Measurements from ENCODE around the gene ACP4. TPM values are rescaled to one million over a fixed set of nuclear protein-coding genes. Genes with fewer than 3 reads are reported as not detected.

The ACP4 gene
- polyA plus RNA-seq, 3 donors = not detected

DNA sequence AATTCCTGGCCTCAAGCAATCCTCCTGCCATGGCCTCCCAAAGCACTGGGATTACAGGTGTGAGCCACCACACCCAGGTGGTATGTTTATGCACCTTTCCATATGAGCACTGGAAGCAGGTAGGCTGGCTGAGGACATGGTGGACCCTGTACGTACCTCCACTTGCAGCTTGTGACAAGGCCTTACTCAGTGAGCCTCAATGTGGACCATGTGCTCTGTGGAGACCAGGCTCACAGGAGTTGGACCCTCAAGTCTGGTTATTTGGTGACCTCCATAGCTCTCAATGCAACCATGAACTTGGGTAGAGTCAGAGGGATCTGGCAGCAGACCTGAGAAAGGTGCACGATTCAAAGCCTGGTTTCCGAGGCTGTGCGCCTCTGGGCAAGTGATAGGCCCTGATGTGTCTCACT is 5.5 kb downstream of the ACP4 start:
- peaks cover 18 to 43% of the 10 kb centered on the region in 2 donors for H3K36me3 Mint-ChIP-seq
- peaks cover 18 to 29% of the 10 kb centered on the region in 2 donors for H3K36me3 ChIP-seq (replicated peaks in 1 of 2; ENCODE audit: control insufficient read depth in 1 of 2, insufficient read depth in 2 of 2, low read length in 2 of 2)
- no peak overlapping the region for H3K4me3 Mint-ChIP-seq
- peaks cover 2% of the 10 kb centered on the region for H3K4me1 Mint-ChIP-seq
- H3K27ac ChIP-seq (ENCODE audit: low read depth in 1 of 2, low read length in 2 of 2) = no peak overlapping the region
- no peak overlapping the region for H3K9ac ChIP-seq (ENCODE audit: insufficient read depth, low read length, poor library complexity, severe bottlenecking)
- no peaks in the 10 kb centered on the region for H3K9me3 ChIP-seq (replicated peaks in 1 of 2; ENCODE audit: control insufficient read depth in 1 of 2, insufficient read depth in 1 of 2, low read length in 2 of 2)
- no peaks in the 10 kb centered on the region for H3K27me3 ChIP-seq (ENCODE audit: control insufficient read depth in 2 of 2, insufficient read depth in 2 of 2, low read length in 2 of 2)
- H3K9me3 Mint-ChIP-seq = no peaks in the 10 kb centered on the region
- H2AFZ ChIP-seq (ENCODE audit: insufficient read depth, low read depth, low read length, poor library complexity, severe bottlenecking) = no peak overlapping the region
- no peaks in the 10 kb centered on the region for H4K20me1 ChIP-seq (ENCODE audit: insufficient read depth, low read length)
- no peaks in the 10 kb centered on the region for H3K4me1 ChIP-seq (ENCODE audit: control insufficient read depth in 1 of 2, insufficient read depth in 2 of 2, low read length in 2 of 2)
- DNase-seq = no peak
- peak overlapping the region in 1 of 7 donors; percentile 24 for H3K27ac Mint-ChIP-seq
- no peak overlapping the region for H3K4me3 ChIP-seq (replicated peaks in 1 of 3; ENCODE audit: low read depth in 2 of 3, low read length in 3 of 3)
- no peak overlapping the region for H3K4me2 ChIP-seq (replicated peaks; ENCODE audit: extremely low read depth, low read length, poor library complexity, severe bottlenecking)
- WGBS (ENCODE audit: insufficient coverage) = 94% methylated on average over 4 of the region's 4 CpGs
- peaks cover 0 to 2% (median 0%) of the 10 kb centered on the region in 3 donors for H3K27me3 Mint-ChIP-seq (ENCODE audit: low read depth in 3 of 3)
- peaks cover 18% of the 10 kb centered on the region for H3K79me2 ChIP-seq (ENCODE audit: insufficient read depth, low read length)
- TF ChIP-seq, protein P1, sequence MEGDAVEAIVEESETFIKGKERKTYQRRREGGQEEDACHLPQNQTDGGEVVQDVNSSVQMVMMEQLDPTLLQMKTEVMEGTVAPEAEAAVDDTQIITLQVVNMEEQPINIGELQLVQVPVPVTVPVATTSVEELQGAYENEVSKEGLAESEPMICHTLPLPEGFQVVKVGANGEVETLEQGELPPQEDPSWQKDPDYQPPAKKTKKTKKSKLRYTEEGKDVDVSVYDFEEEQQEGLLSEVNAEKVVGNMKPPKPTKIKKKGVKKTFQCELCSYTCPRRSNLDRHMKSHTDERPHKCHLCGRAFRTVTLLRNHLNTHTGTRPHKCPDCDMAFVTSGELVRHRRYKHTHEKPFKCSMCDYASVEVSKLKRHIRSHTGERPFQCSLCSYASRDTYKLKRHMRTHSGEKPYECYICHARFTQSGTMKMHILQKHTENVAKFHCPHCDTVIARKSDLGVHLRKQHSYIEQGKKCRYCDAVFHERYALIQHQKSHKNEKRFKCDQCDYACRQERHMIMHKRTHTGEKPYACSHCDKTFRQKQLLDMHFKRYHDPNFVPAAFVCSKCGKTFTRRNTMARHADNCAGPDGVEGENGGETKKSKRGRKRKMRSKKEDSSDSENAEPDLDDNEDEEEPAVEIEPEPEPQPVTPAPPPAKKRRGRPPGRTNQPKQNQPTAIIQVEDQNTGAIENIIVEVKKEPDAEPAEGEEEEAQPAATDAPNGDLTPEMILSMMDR (IDR thresholded peaks at IDR 0.05) = no peak
- intact Hi-C loops (cut with micrococcal nuclease) = no loop called here

DNA sequence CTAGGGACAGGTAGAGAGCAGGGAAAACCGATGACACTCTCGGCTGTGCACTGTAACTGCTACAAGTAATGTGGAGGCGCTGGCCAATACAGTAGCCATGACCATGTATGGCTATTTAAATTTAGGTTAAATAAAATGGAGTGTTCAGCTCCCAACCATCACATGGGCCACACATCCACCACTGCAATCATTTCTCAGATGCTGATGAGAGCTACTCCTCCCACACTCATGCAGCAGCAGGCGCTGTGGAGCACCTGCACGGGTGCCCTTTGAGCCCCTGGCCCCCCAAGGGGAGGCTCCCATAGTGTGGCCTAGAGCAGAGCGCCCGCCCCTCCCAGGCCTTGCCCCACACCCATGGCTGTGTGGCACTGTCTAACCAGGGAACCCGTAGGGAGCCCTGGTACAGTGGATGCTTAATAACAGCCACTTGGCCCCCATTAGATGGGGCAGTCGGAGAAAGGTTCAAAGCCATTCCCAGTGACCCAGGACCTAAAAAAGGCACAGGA is 6.0 kb downstream of the ACP4 start:
- Histone ChIP-seq H3K27ac (ENCODE audit: low read depth in 1 of 2, low read length in 2 of 2) (no peak overlapping the region), H3K9me3 (replicated peaks in 1 of 2; ENCODE audit: control insufficient read depth in 1 of 2, insufficient read depth in 1 of 2, low read length in 2 of 2) (no peaks in the 10 kb centered on the region), H3K4me3 (replicated peaks in 1 of 3; ENCODE audit: low read depth in 2 of 3, low read length in 3 of 3) (no peak overlapping the region), H3K36me3 (replicated peaks in 1 of 2; ENCODE audit: control insufficient read depth in 1 of 2, insufficient read depth in 2 of 2, low read length in 2 of 2) (peaks cover 20 to 33% of the 10 kb centered on the region in 2 donors), H3K79me2 (ENCODE audit: insufficient read depth, low read length) (peaks cover 22% of the 10 kb centered on the region), H3K27me3 (ENCODE audit: control insufficient read depth in 2 of 2, insufficient read depth in 2 of 2, low read length in 2 of 2) (no peaks in the 10 kb centered on the region), H3K9ac (ENCODE audit: insufficient read depth, low read length, poor library complexity, severe bottlenecking) (no peak overlapping the region), H3K4me1 (ENCODE audit: control insufficient read depth in 1 of 2, insufficient read depth in 2 of 2, low read length in 2 of 2) (no peaks in the 10 kb centered on the region), H4K20me1 (ENCODE audit: insufficient read depth, low read length) (no peaks in the 10 kb centered on the region), H2AFZ (ENCODE audit: insufficient read depth, low read depth, low read length, poor library complexity, severe bottlenecking) (no peak overlapping the region), H3K4me2 (replicated peaks; ENCODE audit: extremely low read depth, low read length, poor library complexity, severe bottlenecking) (no peak overlapping the region)
- Mint-ChIP-seq H3K9me3 (no peaks in the 10 kb centered on the region), H3K4me1 (peaks cover 2% of the 10 kb centered on the region), H3K36me3 (peaks cover 23 to 48% of the 10 kb centered on the region in 2 donors), H3K27ac (no peak overlapping the region), H3K4me3 (no peak overlapping the region), H3K27me3 (ENCODE audit: low read depth in 3 of 3) (peaks cover 0 to 4% (median 0%) of the 10 kb centered on the region in 3 donors)
- DNase-seq = no peak
- TF ChIP-seq, protein P1 (IDR thresholded peaks at IDR 0.05) = no peak
- intact Hi-C loops (cut with micrococcal nuclease) = no loop called here
- WGBS (ENCODE audit: insufficient coverage) = 70% methylated on average over 4 of the region's 9 CpGs

Data from CD14-positive monocyte (primary cell).